GM08714 (cell line): ENCODE results near the gene WWC2.

ENCODE experiments used
- H3K4me3 ChIP-seq: fragments of 200-500 bp; sonication (Bioruptor generic); 2 replicates; pipeline ENCODE4 v1.5.1; 2014; ENCODE audit warnings: mild to moderate bottlenecking, low read length, inconsistent platforms
- ZNF274 ChIP-seq: IDR thresholded peaks from 2 replicates; pipeline ENCODE4 v1.6.1; 2012; ENCODE audit warnings: mild to moderate bottlenecking, low read depth, low read length

The WWC2 gene

DNA sequence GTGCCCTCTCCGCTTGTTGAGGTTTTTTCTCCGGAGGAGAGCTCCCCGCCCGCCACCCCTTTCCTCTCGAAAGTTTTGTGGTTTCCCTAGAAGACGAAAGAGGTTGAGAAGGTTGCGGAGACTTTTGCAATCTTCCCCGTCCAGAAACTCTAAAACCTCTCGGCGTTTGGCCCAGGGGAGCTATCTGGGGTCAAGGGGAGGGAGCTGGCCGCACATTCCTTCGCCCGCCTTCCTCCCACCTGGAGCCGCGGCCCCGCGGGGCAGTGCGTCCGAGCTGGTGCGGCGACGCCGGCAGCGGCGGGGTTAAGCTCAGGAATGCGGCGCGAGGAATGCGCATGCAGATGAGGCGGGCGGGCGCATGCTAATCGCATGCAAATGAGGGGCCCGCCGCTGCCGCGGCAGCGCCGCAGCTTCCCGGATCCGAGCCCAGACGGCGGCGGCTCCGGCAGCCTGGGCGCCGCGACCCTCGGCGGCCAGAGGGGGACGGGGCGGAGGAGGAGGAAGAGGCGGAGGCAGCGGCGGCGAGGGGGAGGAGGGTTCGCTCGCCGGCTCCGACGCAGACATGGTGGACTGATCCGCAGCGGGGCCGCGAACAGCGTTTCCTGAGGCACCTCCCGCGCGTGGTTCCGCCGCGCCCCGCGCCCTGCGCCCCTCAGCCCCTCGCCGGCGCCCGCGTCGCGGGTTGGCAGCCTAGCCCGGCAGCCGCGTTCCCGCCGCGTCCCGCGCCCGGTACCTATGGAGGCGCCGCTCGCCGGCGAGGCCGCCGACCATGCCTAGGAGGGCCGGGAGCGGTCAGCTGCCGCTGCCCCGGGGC is at the start of gene WWC2:
Gene WWC2 (plus strand): TSS at position 535 of the 814 bp plus-strand sequence. CDS start 235 bp downstream, at position 770.
- H3K4me3 ChIP-seq, result peak within 1 kb of the TSS; percentile 60
- TF ChIP-seq ZNF274, result no peak

- no peak overlapping the region for H3K4me3 ChIP-seq
- no peak for TF ChIP-seq ZNF274
Observed at GRCh38 chr4:183053681-183054080, 45.4 kb upstream of the WWC2 start.

- no peak overlapping the region for H3K4me3 ChIP-seq
- TF ChIP-seq ZNF274, result no peak
Observed at GRCh38 chr4:183057255-183057654, 41.8 kb upstream of the WWC2 start.

GRCh38 chr4:183059797-183060196 is 39.3 kb upstream of the WWC2 start:
- no peak for TF ChIP-seq ZNF274
- no peak overlapping the region for H3K4me3 ChIP-seq

GRCh38 chr4:183068502-183068901 is 30.6 kb upstream of the WWC2 start:
- TF ChIP-seq ZNF274, result no peak
- H3K4me3 ChIP-seq, result no peak overlapping the region

DNA sequence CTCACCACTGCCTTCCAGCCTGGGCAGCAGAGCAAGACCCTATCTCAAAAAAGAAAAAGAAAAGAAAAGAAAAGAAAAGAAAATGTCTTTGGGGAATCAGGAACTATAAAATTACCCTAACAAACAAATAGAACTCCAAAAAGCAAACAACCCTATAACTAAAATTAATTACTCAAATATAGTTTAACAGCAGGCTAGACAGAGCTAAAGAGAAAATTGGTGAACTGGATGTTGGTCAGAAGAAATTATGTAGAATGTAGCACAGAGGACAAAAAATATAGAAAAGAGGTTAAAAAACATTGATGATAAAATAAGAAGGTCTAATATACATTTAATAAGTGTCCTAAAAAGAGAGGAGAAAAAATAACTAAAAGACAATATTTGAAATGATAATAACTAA is 27.8 kb upstream of the WWC2 start:
- H3K4me3 ChIP-seq, result no peak overlapping the region
- TF ChIP-seq ZNF274, result no peak

GRCh38 chr4:183072176-183072575 is 26.9 kb upstream of the WWC2 start:
- TF ChIP-seq ZNF274, result no peak
- no peak overlapping the region for H3K4me3 ChIP-seq

GRCh38 chr4:183073838-183074145 is 25.3 kb upstream of the WWC2 start:
- no peak for TF ChIP-seq ZNF274
- H3K4me3 ChIP-seq, result no peak overlapping the region

GRCh38 chr4:183074288-183074990 is 24.6 kb upstream of the WWC2 start:
- H3K4me3 ChIP-seq, result no peak overlapping the region
- no peak for TF ChIP-seq ZNF274

- H3K4me3 ChIP-seq, result no peak overlapping the region
- no peak for TF ChIP-seq ZNF274
Observed at GRCh38 chr4:183078634-183079033, 20.4 kb upstream of the WWC2 start.

GRCh38 chr4:183080372-183081115 is 18.5 kb upstream of the WWC2 start:
- H3K4me3 ChIP-seq, result no peak overlapping the region
- TF ChIP-seq ZNF274, result no peak

DNA sequence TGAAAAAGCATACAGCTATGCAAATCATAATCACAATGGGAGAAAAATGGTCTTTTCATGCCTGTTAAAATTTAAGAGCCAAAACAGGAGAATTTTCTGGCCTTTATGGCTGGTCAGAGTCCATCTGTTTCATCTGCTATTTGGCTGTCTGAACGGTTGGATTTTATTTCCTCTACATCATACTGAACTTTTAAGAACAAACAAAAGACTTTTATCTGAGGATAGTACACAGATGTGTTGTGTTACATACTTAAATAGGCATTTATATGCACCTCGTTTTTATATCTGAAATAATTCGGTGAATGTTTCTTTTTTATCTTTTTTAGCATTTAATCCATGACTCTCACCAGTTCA is 18.0 kb upstream of the WWC2 start:
- no peak overlapping the region for H3K4me3 ChIP-seq
- no peak for TF ChIP-seq ZNF274

- no peak overlapping the region for H3K4me3 ChIP-seq
- TF ChIP-seq ZNF274, result no peak
Observed at GRCh38 chr4:183082053-183082452, 17.0 kb upstream of the WWC2 start.

DNA sequence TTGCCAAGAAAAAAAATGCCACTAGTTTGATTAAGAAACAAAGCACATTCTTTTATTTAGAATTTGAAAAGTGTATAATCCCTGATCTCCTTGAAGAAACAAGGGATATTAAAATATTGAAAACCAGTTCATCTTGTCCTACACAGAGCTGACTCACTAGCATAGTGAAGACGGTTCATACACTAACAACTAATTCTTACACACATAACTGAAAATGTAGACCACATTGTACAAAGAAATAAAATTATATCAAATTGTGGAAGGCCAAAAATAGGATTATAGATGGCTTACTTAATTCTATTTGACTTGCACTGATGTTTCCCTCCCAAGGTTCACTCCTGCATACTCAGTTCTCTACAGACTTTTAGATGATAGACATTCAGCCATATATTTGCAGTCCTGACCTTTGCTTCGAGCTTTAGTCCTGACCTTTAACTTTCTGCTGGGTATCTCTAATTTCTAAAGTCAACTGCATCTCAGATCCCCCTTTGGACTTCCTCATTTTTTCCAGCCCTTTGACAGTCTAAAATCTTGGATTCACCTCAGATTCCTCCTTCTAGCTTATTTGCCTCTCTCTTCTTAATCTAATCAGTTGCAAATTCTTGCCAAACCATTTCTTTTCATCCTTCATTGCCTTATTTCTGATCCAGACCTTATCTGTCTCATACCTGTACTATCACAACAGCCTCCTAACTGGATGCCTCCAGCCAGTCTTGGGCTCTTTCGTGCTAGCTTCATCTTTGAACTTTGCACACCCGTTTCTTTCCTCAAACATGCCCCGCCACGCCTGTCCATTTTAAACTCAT is 4.5 kb upstream of the WWC2 start:
- TF ChIP-seq ZNF274, result no peak
- no peak overlapping the region for H3K4me3 ChIP-seq
